K562 (cell line): Measurements from ENCODE around the gene ACY1. TPM values are rescaled to one million over a fixed set of nuclear protein-coding genes. Genes with fewer than 3 reads are reported as not detected.

Experiments used
- ATAC-seq: fragments of 200-7000 bp; cut with Tn5 transposase; 3 replicates; pipeline ENCODE4 v1.9.1; 2020; ENCODE audit warnings: moderate library complexity
- BruUV-seq: library from RNA; stranded (reverse); fragments of 400-500 nt; replicated peaks from 2 replicates; lab custom pipeline; 2021; lab: Mats Ljungman, UMichigan
- CTCF ChIA-PET: fragments of 300-600 bp; formaldehyde crosslinking; extraction: SDS; loops from one replicate; lab custom pipeline; 2021; ENCODE audit warnings: low intra/inter-chr PET ratio; lab: Yijun Ruan, JAX
- POLR2A ChIA-PET: fragments of 300-600, 350-650 bp; sonication (Branson Sonifier 250); formaldehyde crosslinking; extraction: SDS; loops from one replicate; lab custom pipeline; 2021; ENCODE audit warnings: antibody characterized with exemption, inconsistent platforms; lab: Yijun Ruan, JAX
- DNase-seq, 4 experiments: peaks; one replicate each; pipeline versions ENCODE4 v3.0.0 to v3.0.0-alpha.2; 2011 to 2018; ENCODE audit warnings: low spot score in 3 of 4, mixed read lengths in 3 of 4; ENCODE audit errors: extremely low read depth in 1 of 4
- FAIRE-seq: peaks from 2 replicates; lab custom pipeline; 2011; peaks lifted over from hg19 to GRCh38; lab: Jason Lieb, UNC
- H2AFZ ChIP-seq: 2 replicates; pipeline ENCODE4 v1.6.0; 2011; ENCODE audit warnings: low read depth, low read length, control low read depth, inconsistent platforms
- H3K27ac ChIP-seq: fragments of 200-600 bp; 3 replicates; pipeline ENCODE4 v1.8.0; 2011; ENCODE audit warnings: low read depth, mild to moderate bottlenecking, control low read depth, inconsistent platforms, low read length, moderate library complexity, mixed read lengths; ENCODE audit errors: extremely low read depth
- H3K27me3 ChIP-seq, 2 experiments: fragments of 300-600 bp in 1 of 2; 2 replicates in 1 of 2; 3 replicates in 1 of 2; pipeline versions ENCODE4 v1.6.0 to v1.8.0; 2011; ENCODE audit warnings: inconsistent platforms in 2 of 2, low read length in 2 of 2, mild to moderate bottlenecking in 1 of 2, mixed read lengths in 1 of 2, moderate library complexity in 1 of 2; ENCODE audit not compliant: control insufficient read depth in 2 of 2, insufficient read depth in 2 of 2
- H3K36me3 ChIP-seq: fragments of 300-600 bp; 3 replicates; pipeline ENCODE4 v1.8.0; 2011; ENCODE audit warnings: mild to moderate bottlenecking, low read length, inconsistent platforms; ENCODE audit not compliant: control insufficient read depth, insufficient read depth
- H3K4me1 ChIP-seq, 2 experiments: fragments of 200-600 bp in 1 of 2; replicated peaks in 1 of 2; 2 replicates in 1 of 2; 3 replicates in 1 of 2; pipeline versions ENCODE4 v1.5.1 to v1.8.0; 2011; ENCODE audit warnings: inconsistent platforms in 2 of 2, low read length in 2 of 2, mild to moderate bottlenecking in 1 of 2, mixed read lengths in 1 of 2, moderate library complexity in 1 of 2; ENCODE audit not compliant: control insufficient read depth in 2 of 2, insufficient read depth in 2 of 2
- H3K4me2 ChIP-seq: 2 replicates; pipeline ENCODE4 v1.6.1; 2011; ENCODE audit warnings: low read length, control low read depth, inconsistent platforms, mixed read lengths; ENCODE audit not compliant: insufficient read depth
- H3K4me3 ChIP-seq: fragments of 200-600 bp; sonication (generic), shearing (Covaris generic); 2 replicates; pipeline ENCODE4 v1.5.1; 2016; ENCODE audit warnings: control low read depth, inconsistent platforms
- H3K79me2 ChIP-seq: fragments of 200-600 bp; 3 replicates; pipeline ENCODE4 v1.8.0; 2011; ENCODE audit warnings: low read length, inconsistent platforms; ENCODE audit not compliant: control insufficient read depth, insufficient read depth
- H3K9ac ChIP-seq, 2 experiments: 2 replicates each; pipeline versions ENCODE4 v1.6.0 to v1.6.1; 2011; ENCODE audit warnings: low read depth in 2 of 2, low read length in 2 of 2, control low read depth in 1 of 2, inconsistent platforms in 1 of 2, mild to moderate bottlenecking in 1 of 2, mixed read lengths in 1 of 2; ENCODE audit not compliant: insufficient read depth in 1 of 2
- H3K9me1 ChIP-seq: one replicate; pipeline ENCODE4 v1.6.0; 2011; ENCODE audit warnings: inconsistent platforms, mild to moderate bottlenecking, low read length, moderate library complexity; ENCODE audit not compliant: control insufficient read depth, insufficient read depth
- H3K9me3 ChIP-seq: replicated peaks from 2 replicates; pipeline ENCODE4 v1.5.1; 2011; ENCODE audit warnings: low read depth, low read length, inconsistent platforms; ENCODE audit not compliant: control insufficient read depth, insufficient read depth
- H4K20me1 ChIP-seq: replicated peaks from 2 replicates; pipeline ENCODE4 v1.6.1; 2011; ENCODE audit warnings: low read length, inconsistent platforms, mixed read lengths; ENCODE audit not compliant: control insufficient read depth, insufficient read depth
- ATF7 ChIP-seq: fragments of 450-650 bp; IDR thresholded peaks from 2 replicates; pipeline ENCODE4 v1.7.1; 2014; ENCODE audit warnings: mild to moderate bottlenecking, moderate library complexity
- CBX3 ChIP-seq, 2 experiments: IDR thresholded peaks; 1 replicate in 1 of 2; 2 replicates in 1 of 2; pipeline ENCODE4 v1.6.1; 2012; ENCODE audit warnings: inconsistent platforms in 2 of 2, low read length in 2 of 2, borderline replicate concordance in 1 of 2, control low read depth in 1 of 2
- HNRNPL ChIP-seq: fragments of 200-400 bp; formaldehyde crosslinking; IDR thresholded peaks from 2 replicates; pipeline ENCODE4 v1.6.1; 2017; ENCODE audit warnings: low read depth, mild to moderate bottlenecking, low read length
- MEIS2 ChIP-seq: fragments of 450-650 bp; IDR thresholded peaks from 2 replicates; pipeline ENCODE4 v1.6.1; 2014; ENCODE audit warnings: mild to moderate bottlenecking; ENCODE audit not compliant: partially characterized antibody
- NR3C1 ChIP-seq: sonication (generic); formaldehyde crosslinking; IDR thresholded peaks from 2 replicates; pipeline ENCODE4 v1.8.1; 2022; ENCODE audit warnings: missing genetic modification reagents
- REST ChIP-seq, 2 experiments: fragments of 450-650 bp; formaldehyde crosslinking in 1 of 2; IDR thresholded peaks; 2 replicates each; pipeline versions ENCODE4 v1.4.0 to v1.6.1; 2014 to 2020; ENCODE audit warnings: mild to moderate bottlenecking in 2 of 2, borderline replicate concordance in 1 of 2, low read depth in 1 of 2
- ZFP91 ChIP-seq: sonication (generic); formaldehyde crosslinking; IDR thresholded peaks from 2 replicates; pipeline ENCODE4 v1.8.0; 2022; ENCODE audit warnings: mild to moderate bottlenecking, missing genetic modification reagents
- ZNF740 ChIP-seq, 3 experiments: fragments of 200-800 bp in 1 of 3; sonication (Bioruptor generic) in 1 of 3; sonication (generic) in 1 of 3; formaldehyde crosslinking in 1 of 3; IDR thresholded peaks; 2 replicates each; pipeline versions ENCODE4 v1.6.1 to v1.8.0; 2016 to 2022; ENCODE audit warnings: mild to moderate bottlenecking in 2 of 3, missing compliant biosample characterization in 2 of 3, missing genetic modification characterization in 2 of 3, missing genetic modification reagents in 1 of 3
- WGBS: fragments of 100-300 bp; shearing (Covaris generic); methylation state at CpG from one replicate; pipeline ENCODE4 v1.1.6; 2016; ENCODE audit warnings: low coverage, mixed read lengths; ENCODE audit not compliant: insufficient coverage; ENCODE audit errors: missing lambda C conversion rate; 5-methylcytosine and 5-hydroxymethylcytosine counted together
- in situ Hi-C: fragments of 300-500 bp; cut with MboI; formaldehyde crosslinking; loops from 4 replicates; pipeline ENCODE4 v1.15.0; 2018; ENCODE audit warnings: inconsistent platforms, mixed read lengths
- intact Hi-C: fragments of 100-400 bp; cut with micrococcal nuclease; formaldehyde crosslinking; loops from 2 replicates; pipeline ENCODE4 v1.14.2; 2022
- polyA plus RNA-seq, 8 experiments: library from polyadenylated mRNA; depleted of rRNA in 4 of 8; stranded (reverse) in 5 of 8; unstranded in 3 of 8; fragments of >200 nt; fragmentation: Nextera tagmentation in 2 of 8; fragmentation: Illumina TruSeq in 1 of 8; extraction: Ambion mirVana in 2 of 8; extraction: Trizol in 1 of 8; gene quantifications; 2 replicates each; pipeline versions ENCODE4 v1.2.1 to v1.2.3, GENCODE V29; 2011 to 2014; ENCODE audit warnings: inconsistent platforms in 1 of 8, missing spikeins in 1 of 8
- total RNA-seq, 7 experiments: library from RNA; depleted of rRNA in 6 of 7; stranded (reverse); fragments of >200 nt in 6 of 7; fragmentation: Illumina TruSeq in 2 of 7; extraction: Trizol in 2 of 7; gene quantifications; 2 replicates each; pipeline versions ENCODE4 v1.2.1 to v1.2.3, GENCODE V29; 2011 to 2021; ENCODE audit warnings: low replicate concordance in 1 of 7

Gene ACY1
- total and polyA plus RNA-seq, 9 of the 15 experiments (the other 6 are each of a cell fraction or from before 2014, with no cell fraction given) = 70.7 to 195 (median 123) TPM

- no TSS peak for BruUV-seq
- WGBS = 0% methylated on average over 5 of the region's 90 CpGs
- TF ChIP-seq ZNF740 (CRISPR knock-in tag; IDR thresholded peaks at IDR 0.05) (peak; percentile 77; the same call in 1 of the 2 replicates), ZNF740 (tag; IDR thresholded peaks at IDR 0.05) (peak in 1 of 2 experiments; percentile 72; a peak in 1 of 4 replicates), NR3C1 (CRISPR knock-in tag) (no peak), ZFP91 (CRISPR knock-in tag) (no peak), MEIS2 (no peak), HNRNPL (no peak), REST (IDR thresholded peaks at IDR 0.05; ENCODE audit: borderline replicate concordance) (no peak), REST (CRISPR knock-in tag; IDR thresholded peaks at IDR 0.05; ENCODE audit: low read depth) (0 out of 2 replicates have a peak, but pooled peaks have one; percentile 51), ATF7 (no peak), CBX3 (IDR thresholded peaks at IDR 0.05; ENCODE audit: borderline replicate concordance in 1 of 2, low read length in 2 of 2) (no peak)
Observed at GRCh38 chr3:51967384-51968169, 15.8 kb upstream of the ACY1 start, which contains the start of gene PCBP4. TSS of gene PCBP4 (minus strand) at chr3:51967454. CDS start at chr3:51961240, 6,214 bp downstream.

More at GRCh38 chr3:51967384-51968169, 15.8 kb upstream of the ACY1 start, which contains the start of gene PCBP4:
- intact Hi-C loops = no loop called here
- ATAC-seq = peak; percentile 74
- Histone ChIP-seq H3K27ac (peak within 1 kb of the TSS; percentile 71; the same call in 2 of the 3 replicates), H3K4me2 (peak within 1 kb of the TSS; percentile 63), H3K4me3 (peak within 1 kb of the TSS; percentile 59), H3K9me3 (no peaks in the 10 kb centered on the region), H3K4me1 (peaks cover 2 to 57% of the 10 kb centered on the region in 2 experiments; a peak in 4 of 5 replicates), H3K9me1 (peaks cover 3% of the 10 kb centered on the region), H3K27me3 (peaks cover 0 to 6% of the 10 kb centered on the region in 2 experiments; a peak in 2 of 5 replicates), H2AFZ (no peak within 1 kb of the TSS; the same call in 1 of the 2 replicates), H4K20me1 (0 out of 2 replicates have a peak, but pooled peaks cover 4% of the 10 kb centered on the region), H3K36me3 (peaks cover 38% of the 10 kb centered on the region; the same call in 1 of the 3 replicates), H3K79me2 (peaks cover 17% of the 10 kb centered on the region), H3K9ac (peak within 1 kb of the TSS; percentile 43 to 91)
- ChIA-PET CTCF (no interaction called here), POLR2A (interaction anchor here (0.5 to 0.6 kb wide), 3 partner anchors 9 to 258 kb away, joined by 3 read pairs; no protein-coding TSS in a partner anchor)
- peak; percentile 60 to 77 (median 76) for DNase-seq
- no peak for FAIRE-seq
- in situ Hi-C loops = no loop called here
